Panc1 (cell line): ENCODE data around the gene FAM186B. TPM values are rescaled to one million over a fixed set of nuclear protein-coding genes. Genes with fewer than 3 reads are reported as not detected.

Source experiments
- ATAC-seq: fragments of 200-7000 bp; cut with Tn5 transposase; 2 replicates; pipeline ENCODE4 v1.9.1; 2020; ENCODE audit warnings: mild to moderate bottlenecking, moderate library complexity
- BruUV-seq: library from RNA; stranded (reverse); fragments of 400-500 nt; replicated peaks from 2 replicates; lab custom pipeline; 2021; lab: Mats Ljungman, UMichigan
- CTCF ChIA-PET: fragments of 300-600 bp; sonication (Branson Sonifier 250); formaldehyde crosslinking; loops from one replicate; lab custom pipeline; 2022; ENCODE audit warnings: antibody characterized with exemption; lab: Charles Lee
- POLR2A ChIA-PET: fragments of 300-600 bp; sonication (Branson Sonifier 250); formaldehyde crosslinking; loops from one replicate; lab custom pipeline; 2022; ENCODE audit warnings: antibody characterized with exemption; lab: Charles Lee
- DNase-seq: peaks from one replicate; pipeline ENCODE4 v3.0.0-alpha.2; 2010; ENCODE audit warnings: low read depth, low spot score
- H3K27ac ChIP-seq: 2 replicates; pipeline ENCODE4 v1.5.1; 2011; ENCODE audit warnings: mild to moderate bottlenecking, low read length, inconsistent platforms
- H3K27me3 ChIP-seq: fragments of 200-500 bp; sonication (Bioruptor generic); 2 replicates; pipeline ENCODE4 v1.6.0; 2014; ENCODE audit warnings: low read length, inconsistent platforms; ENCODE audit not compliant: control insufficient read depth, insufficient read depth
- H3K36me3 ChIP-seq: fragments of 200-500 bp; sonication (Bioruptor generic); 2 replicates; pipeline ENCODE4 v1.5.1; 2014; ENCODE audit warnings: inconsistent platforms, mild to moderate bottlenecking, low read length, moderate library complexity; ENCODE audit not compliant: control insufficient read depth, insufficient read depth
- H3K4me1 ChIP-seq: 2 replicates; pipeline ENCODE4 v1.5.1; 2011; ENCODE audit warnings: inconsistent platforms, mild to moderate bottlenecking, low read length, moderate library complexity; ENCODE audit not compliant: control insufficient read depth, insufficient read depth
- H3K4me3 ChIP-seq, 2 experiments: 2 replicates each; pipeline ENCODE4 v1.5.1; 2011 to 2012; ENCODE audit warnings: low read depth in 2 of 2, low read length in 2 of 2, mild to moderate bottlenecking in 2 of 2, inconsistent platforms in 1 of 2, moderate library complexity in 1 of 2
- H3K9me3 ChIP-seq: fragments of 200-500 bp; sonication (Bioruptor generic); 2 replicates; pipeline ENCODE4 v1.5.1; 2014; ENCODE audit warnings: low read depth, mild to moderate bottlenecking, inconsistent platforms, low read length, moderate library complexity; ENCODE audit not compliant: control insufficient read depth, insufficient read depth
- CTCF ChIP-seq: fragments of 450-650 bp; IDR thresholded peaks from 2 replicates; pipeline ENCODE4 v1.5.1; 2017; ENCODE audit warnings: mild to moderate bottlenecking
- POLR2AphosphoS5 ChIP-seq: IDR thresholded peaks from 2 replicates; pipeline ENCODE4 v1.6.1; 2012; ENCODE audit warnings: mild to moderate bottlenecking, low read depth, low read length, moderate library complexity
- REST ChIP-seq, 2 experiments: IDR thresholded peaks; 2 replicates each; pipeline ENCODE4 v1.6.1; 2011 to 2012; ENCODE audit warnings: low read depth in 2 of 2, control low read depth in 1 of 2, low read length in 1 of 2, mild to moderate bottlenecking in 1 of 2, moderate library complexity in 1 of 2; ENCODE audit not compliant: insufficient read depth in 1 of 2
- SIN3A ChIP-seq: IDR thresholded peaks from 2 replicates; pipeline ENCODE4 v1.6.1; 2012; ENCODE audit warnings: low read depth, mild to moderate bottlenecking, low read length, moderate library complexity, borderline replicate concordance; ENCODE audit not compliant: insufficient read depth
- TCF7L2 ChIP-seq: IDR thresholded peaks from 2 replicates; pipeline ENCODE4 v1.6.1; 2011; ENCODE audit warnings: mild to moderate bottlenecking, low read depth, low read length, inconsistent platforms
- in situ Hi-C: cut with HindIII; loops from 2 replicates; pipeline ENCODE4 v1.10.0; 2016; ENCODE audit warnings: low sequenced_read_pairs, low pct_unique_long_range_greater_than_20kb
- intact Hi-C: fragments of 100-400 bp; cut with micrococcal nuclease; formaldehyde crosslinking; loops from one replicate; pipeline ENCODE4 v1.10.0; 2022; ENCODE audit not compliant: unreplicated experiment
- total RNA-seq: library from RNA; stranded (reverse); gene quantifications from one replicate; pipeline ENCODE4 v1.2.1, GENCODE V29; 2021; ENCODE audit not compliant: unreplicated experiment

FAM186B gene
- total RNA-seq, 1 experiment from 2014 or later, result 0.13 TPM

- DNase-seq (no peak), ATAC-seq (no peak)
- TF ChIP-seq CTCF (no peak), REST (IDR thresholded peaks at IDR 0.05; ENCODE audit: insufficient read depth in 1 of 2, low read depth in 2 of 2, low read length in 1 of 2) (no peak), POLR2AphosphoS5 (no peak), SIN3A (no peak), TCF7L2 (no peak)
- Histone ChIP-seq H3K9me3 (no peaks in the 10 kb centered on the region), H3K27me3 (no peaks in the 10 kb centered on the region), H3K4me1 (no peaks in the 10 kb centered on the region; the same call in 1 of the 2 replicates), H3K36me3 (no peaks in the 10 kb centered on the region), H3K27ac (no peak overlapping the region), H3K4me3 (no peak overlapping the region)
- no TSS peak for BruUV-seq
- in situ Hi-C loops, result no loop called here
- intact Hi-C loops, result no loop called here
- CTCF ChIA-PET, result interaction anchor here (1.3 kb wide), 1 partner anchor 9 kb away, joined by 3 read pairs; the partner anchor contains the start of gene PRPF40B
- POLR2A ChIA-PET, result no interaction called here
These were observed 27.7 kb upstream of the FAM186B start for GRCh38 chr12:49632986-49633702.

- Histone ChIP-seq H3K4me1 (no peaks in the 10 kb centered on the region; the same call in 1 of the 2 replicates), H3K4me3 (no peak overlapping the region), H3K27ac (no peak overlapping the region), H3K9me3 (no peaks in the 10 kb centered on the region), H3K36me3 (no peaks in the 10 kb centered on the region), H3K27me3 (no peaks in the 10 kb centered on the region)
- no peak for ATAC-seq
- TF ChIP-seq SIN3A (no peak), CTCF (no peak), POLR2AphosphoS5 (no peak), TCF7L2 (no peak), REST (IDR thresholded peaks at IDR 0.05; ENCODE audit: insufficient read depth in 1 of 2, low read depth in 2 of 2, low read length in 1 of 2) (no peak)
- in situ Hi-C loops (no loop called here), intact Hi-C loops (no loop called here)
- DNase-seq, result no peak
- ChIA-PET CTCF (interaction anchor here (1.3 kb wide), 1 partner anchor 9 kb away, joined by 3 read pairs; the partner anchor contains the start of gene PRPF40B), POLR2A (no interaction called here)
- no TSS peak for BruUV-seq
These were observed 27.0 kb upstream of the FAM186B start for GRCh38 chr12:49632401-49632800.
